ENCODE data around the gene IST1. TPM values are rescaled to one million over a fixed set of nuclear protein-coding genes. Genes with fewer than 3 reads are reported as not detected.
"Not testable (repeated sequence)": the region's sequence is repeated elsewhere in the genome, so short reads cannot be mapped to it uniquely, and the experiment has no call there.

IST1 gene
- total and polyA plus RNA-seq, 7 donors, result 117 to 182 (median 166) TPM

GRCh38 chr16:71865173-71865863, 30.0 kb upstream of the IST1 start:
- peaks cover 1 to 73% (median 19%) of the 10 kb centered on the region in 4 donors for H3K36me3 ChIP-seq
- 86 to 94% methylated on average over 7 of the region's 7 CpGs for WGBS, 2 donors
- intact Hi-C loops (cut with DNase I), result no loop called here
- H3K9me3 ChIP-seq, result no peaks in the 10 kb centered on the region
- no peak overlapping the region for H3K27ac ChIP-seq
- H3K4me3 ChIP-seq, result no peak overlapping the region
- no peaks in the 10 kb centered on the region for H3K4me1 ChIP-seq
- no peaks in the 10 kb centered on the region for H3K27me3 ChIP-seq
- TF ChIP-seq CTCF (IDR thresholded peaks at IDR 0.05) (no peak), EP300 (IDR thresholded peaks at IDR 0.05) (no peak), POLR2AphosphoS5 (IDR thresholded peaks at IDR 0.05) (no peak), POLR2A (IDR thresholded peaks at IDR 0.05) (no peak)
- no peak for DNase-seq

DNA sequence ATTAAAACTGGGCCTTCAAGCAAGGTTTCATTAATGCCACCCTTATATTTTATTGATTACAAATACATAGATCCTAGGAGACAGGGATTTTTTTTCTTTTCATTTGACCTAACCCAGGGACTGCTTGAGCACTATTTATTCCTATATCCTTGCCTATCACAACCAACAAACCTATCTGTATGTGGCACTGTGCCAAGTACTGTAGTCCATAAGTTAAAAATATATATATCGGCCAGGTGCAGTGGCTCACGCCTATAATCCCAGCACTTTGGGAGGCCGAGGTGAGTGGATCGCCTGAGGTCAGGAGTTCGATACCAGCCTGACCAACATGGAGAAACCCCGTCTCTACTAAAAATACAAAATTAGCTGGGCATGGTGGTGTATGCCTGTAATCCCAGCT, 28.2 kb upstream of the IST1 start:
- H3K9me3 ChIP-seq; H3K27ac ChIP-seq; H3K4me3 ChIP-seq; H3K27me3 ChIP-seq; intact Hi-C loops (cut with DNase I); DNase-seq; H3K4me1 ChIP-seq: not testable (repeated sequence)
- 91 to 93% methylated on average over 6 of the region's 6 CpGs for WGBS, 2 donors
- H3K36me3 ChIP-seq, result peaks cover 0 to 58% (median 15%) of the 10 kb centered on the region in 4 donors

DNA sequence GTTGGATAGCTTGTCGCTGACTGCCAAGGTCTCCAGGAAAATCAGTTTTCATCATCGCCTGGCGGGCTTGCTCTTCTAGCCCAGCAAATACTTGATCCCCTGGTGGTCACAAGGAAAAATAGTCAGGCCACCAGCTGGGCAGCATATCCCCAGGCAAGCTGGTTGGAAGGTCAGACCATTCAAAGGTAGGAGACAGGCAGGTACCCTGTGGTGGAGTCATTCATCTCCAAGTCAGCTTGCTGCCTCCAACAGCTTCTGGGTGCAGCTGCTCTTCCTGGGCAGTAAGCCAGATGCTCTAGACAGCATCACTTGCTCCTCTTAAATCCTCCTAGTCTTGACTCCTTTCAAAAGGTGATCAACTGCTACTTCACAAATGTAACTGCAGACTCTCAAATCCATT, 27.4 kb upstream of the IST1 start:
- Histone ChIP-seq H3K4me3 (no peak overlapping the region), H3K36me3 (peaks cover 0 to 51% (median 13%) of the 10 kb centered on the region in 4 donors), H3K27me3 (no peaks in the 10 kb centered on the region), H3K4me1 (no peaks in the 10 kb centered on the region), H3K9me3 (no peaks in the 10 kb centered on the region), H3K27ac (no peak overlapping the region)
- intact Hi-C loops (cut with DNase I), result no loop called here
- TF ChIP-seq CTCF (IDR thresholded peaks at IDR 0.05) (no peak), POLR2AphosphoS5 (IDR thresholded peaks at IDR 0.05) (no peak), POLR2A (IDR thresholded peaks at IDR 0.05) (no peak), EP300 (IDR thresholded peaks at IDR 0.05) (no peak)
- DNase-seq, result no peak
- 98 to 99% methylated on average over 3 of the region's 3 CpGs for WGBS, 2 donors

DNA sequence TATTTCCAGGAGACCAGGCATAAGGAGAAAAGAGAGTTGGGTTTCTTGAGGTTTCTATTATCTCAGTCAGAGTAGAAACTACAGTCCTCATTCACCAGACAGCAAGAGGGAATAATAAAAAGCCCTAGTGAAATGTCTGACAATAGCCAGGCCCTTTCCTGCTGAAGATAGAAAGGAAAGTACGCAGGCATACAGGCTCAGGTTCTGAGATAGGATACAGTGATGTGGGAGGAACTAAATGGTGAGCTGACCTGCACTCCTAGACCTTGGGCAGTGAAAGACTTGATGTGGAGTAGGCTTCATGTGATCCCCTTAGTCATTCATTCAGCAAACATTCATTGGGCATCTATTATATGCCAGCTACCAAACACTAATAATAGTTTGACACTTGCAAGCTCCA, 26.2 kb upstream of the IST1 start:
- no peak overlapping the region for H3K4me3 ChIP-seq
- TF ChIP-seq POLR2AphosphoS5 (IDR thresholded peaks at IDR 0.05), result no peak
- no peak for TF ChIP-seq POLR2A (IDR thresholded peaks at IDR 0.05)
- no peak for TF ChIP-seq EP300 (IDR thresholded peaks at IDR 0.05)
- TF ChIP-seq CTCF (IDR thresholded peaks at IDR 0.05), result no peak
- H3K27ac ChIP-seq, result no peak overlapping the region
- no peaks in the 10 kb centered on the region for H3K4me1 ChIP-seq
- WGBS, 2 donors, result 93 to 95% methylated on average over 1 of the region's 1 CpG
- peaks cover 0 to 40% (median 12%) of the 10 kb centered on the region in 4 donors for H3K36me3 ChIP-seq
- no peaks in the 10 kb centered on the region for H3K9me3 ChIP-seq
- no peaks in the 10 kb centered on the region for H3K27me3 ChIP-seq
- no peak for DNase-seq
- intact Hi-C loops (cut with DNase I), result no loop called here

GRCh38 chr16:71870818-71871217, 24.5 kb upstream of the IST1 start:
- Histone ChIP-seq H3K9me3 (no peaks in the 10 kb centered on the region), H3K36me3 (peaks cover 0 to 36% (median 9%) of the 10 kb centered on the region in 4 donors), H3K4me1 (no peaks in the 10 kb centered on the region), H3K4me3 (no peak overlapping the region), H3K27me3 (no peaks in the 10 kb centered on the region), H3K27ac (no peak overlapping the region)
- TF ChIP-seq EP300 (IDR thresholded peaks at IDR 0.05) (no peak), CTCF (IDR thresholded peaks at IDR 0.05) (no peak), POLR2AphosphoS5 (IDR thresholded peaks at IDR 0.05) (no peak), POLR2A (IDR thresholded peaks at IDR 0.05) (no peak)
- DNase-seq, result no peak
- 87 to 96% methylated on average over 2 of the region's 2 CpGs for WGBS, 2 donors
- intact Hi-C loops (cut with DNase I), result no loop called here

Measured in sigmoid colon (tissue), 7 donors.